B cell (primary cell): Measurements from ENCODE around the gene UBR3.

Source experiments
- CTCF ChIP-seq: fragments of 200-600 bp; IDR thresholded peaks from one replicate; pipeline ENCODE4 v1.8.0; 2022; ENCODE audit warnings: antibody characterized with exemption, mild to moderate bottlenecking
- EZH2 ChIP-seq: IDR thresholded peaks from 2 replicates; pipeline ENCODE4 v1.6.1; 2012; ENCODE audit warnings: borderline replicate concordance, low read depth, mild to moderate bottlenecking, moderate library complexity, low read length; ENCODE audit not compliant: insufficient read depth, poor library complexity, severe bottlenecking

GRCh38 chr2:170029551-170029950 lies 202.3 kb downstream of the UBR3 start:
- TF ChIP-seq CTCF: no peak
- TF ChIP-seq EZH2: no peak
